ENCODE data around the gene STAT4.

Gene STAT4

DNA sequence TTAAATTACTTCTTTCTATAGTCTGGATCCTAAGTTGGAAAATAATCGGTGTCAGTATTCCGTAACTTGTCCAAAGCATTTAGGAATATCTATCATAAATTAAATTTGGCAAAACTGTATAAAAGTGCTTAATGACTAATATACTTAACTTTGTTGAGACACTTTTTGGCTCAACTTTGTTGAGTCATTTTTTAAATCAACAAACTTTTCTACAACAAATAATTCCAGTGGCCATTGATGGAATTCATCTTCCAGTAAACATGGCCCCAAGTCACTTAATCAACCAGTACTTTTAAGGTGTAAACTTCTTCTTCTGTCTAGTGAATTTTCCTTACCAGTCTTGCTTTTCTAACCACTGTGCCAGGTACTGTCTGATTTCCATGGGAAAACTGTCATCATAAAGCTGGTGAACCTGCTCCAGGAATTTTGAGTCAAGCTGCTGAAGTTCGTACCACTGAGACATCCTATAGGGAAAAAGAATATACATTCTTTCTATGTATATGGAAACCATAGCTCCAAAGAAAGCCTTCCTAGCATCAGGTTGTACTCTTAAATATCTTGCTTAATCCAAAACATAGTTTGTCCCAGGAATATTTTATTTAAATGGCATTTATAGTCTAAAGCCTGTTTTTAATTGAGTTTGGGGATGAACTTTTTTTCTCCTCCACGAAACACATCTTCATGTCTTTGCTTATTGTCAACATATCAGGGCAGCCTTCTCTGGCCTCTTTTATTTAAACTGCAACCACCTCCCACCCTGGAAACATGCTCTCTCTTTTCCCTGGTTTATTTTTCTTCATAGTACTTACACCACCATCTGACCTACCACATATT lies 141.0 kb downstream of the STAT4 start:
- Histone ChIP-seq H3K9me3 (ENCODE audit: control insufficient read depth, insufficient read depth, low read length) (peaks cover 3% of the 10 kb centered on the region), H3F3A (ENCODE audit: control insufficient read depth, insufficient read depth) (no peaks in the 10 kb centered on the region), H3K9me2 (replicated peaks; ENCODE audit: control insufficient read depth, low read length) (no peaks in the 10 kb centered on the region), H3K4me1 (ENCODE audit: control insufficient read depth, low read length) (peaks cover 17% of the 10 kb centered on the region), H3K4me3 (ENCODE audit: low read length) (no peak overlapping the region), H4K20me1 (ENCODE audit: control insufficient read depth, insufficient read depth, low read depth, low read length) (no peaks in the 10 kb centered on the region), H3K4me2 (ENCODE audit: low read length) (no peak overlapping the region), H3K79me2 (ENCODE audit: control insufficient read depth, low read length) (no peaks in the 10 kb centered on the region), H3K27ac (ENCODE audit: low read depth, low read length) (no peak overlapping the region), H3K36me3 (ENCODE audit: control insufficient read depth, low read length) (no peaks in the 10 kb centered on the region), H3K27me3 (ENCODE audit: control insufficient read depth, low read length) (peaks cover 3% of the 10 kb centered on the region; the same call in 1 of the 2 replicates)
- TF ChIP-seq, protein P1, sequence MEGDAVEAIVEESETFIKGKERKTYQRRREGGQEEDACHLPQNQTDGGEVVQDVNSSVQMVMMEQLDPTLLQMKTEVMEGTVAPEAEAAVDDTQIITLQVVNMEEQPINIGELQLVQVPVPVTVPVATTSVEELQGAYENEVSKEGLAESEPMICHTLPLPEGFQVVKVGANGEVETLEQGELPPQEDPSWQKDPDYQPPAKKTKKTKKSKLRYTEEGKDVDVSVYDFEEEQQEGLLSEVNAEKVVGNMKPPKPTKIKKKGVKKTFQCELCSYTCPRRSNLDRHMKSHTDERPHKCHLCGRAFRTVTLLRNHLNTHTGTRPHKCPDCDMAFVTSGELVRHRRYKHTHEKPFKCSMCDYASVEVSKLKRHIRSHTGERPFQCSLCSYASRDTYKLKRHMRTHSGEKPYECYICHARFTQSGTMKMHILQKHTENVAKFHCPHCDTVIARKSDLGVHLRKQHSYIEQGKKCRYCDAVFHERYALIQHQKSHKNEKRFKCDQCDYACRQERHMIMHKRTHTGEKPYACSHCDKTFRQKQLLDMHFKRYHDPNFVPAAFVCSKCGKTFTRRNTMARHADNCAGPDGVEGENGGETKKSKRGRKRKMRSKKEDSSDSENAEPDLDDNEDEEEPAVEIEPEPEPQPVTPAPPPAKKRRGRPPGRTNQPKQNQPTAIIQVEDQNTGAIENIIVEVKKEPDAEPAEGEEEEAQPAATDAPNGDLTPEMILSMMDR (IDR thresholded peaks at IDR 0.05; ENCODE audit: low read depth, low read length, poor library complexity, severe bottlenecking), result no peak
- no peak for TF ChIP-seq EZH2phosphoT487 (IDR thresholded peaks at IDR 0.05; ENCODE audit: borderline replicate concordance, low read length)

GRCh38 chr2:191008286-191008685 lies 142.5 kb downstream of the STAT4 start:
- TF ChIP-seq EZH2phosphoT487 (IDR thresholded peaks at IDR 0.05; ENCODE audit: borderline replicate concordance, low read length), result no peak
- TF ChIP-seq, protein P1 (IDR thresholded peaks at IDR 0.05; ENCODE audit: low read depth, low read length, poor library complexity, severe bottlenecking), result no peak
- H3K27me3 ChIP-seq (ENCODE audit: control insufficient read depth, low read length), result no peaks in the 10 kb centered on the region
- peaks cover 8% of the 10 kb centered on the region for H3K4me1 ChIP-seq (ENCODE audit: control insufficient read depth, low read length)
- no peaks in the 10 kb centered on the region for H3F3A ChIP-seq (ENCODE audit: control insufficient read depth, insufficient read depth)
- H3K9me3 ChIP-seq (ENCODE audit: control insufficient read depth, insufficient read depth, low read length), result no peaks in the 10 kb centered on the region
- H3K27ac ChIP-seq (ENCODE audit: low read depth, low read length), result no peak overlapping the region
- no peaks in the 10 kb centered on the region for H3K36me3 ChIP-seq (ENCODE audit: control insufficient read depth, low read length)
- no peak overlapping the region for H3K4me3 ChIP-seq (ENCODE audit: low read length)
- H3K4me2 ChIP-seq (ENCODE audit: low read length), result no peak overlapping the region
- H3K79me2 ChIP-seq (ENCODE audit: control insufficient read depth, low read length), result no peaks in the 10 kb centered on the region
- H3K9me2 ChIP-seq (replicated peaks; ENCODE audit: control insufficient read depth, low read length), result no peaks in the 10 kb centered on the region
- H4K20me1 ChIP-seq (ENCODE audit: control insufficient read depth, insufficient read depth, low read depth, low read length), result no peaks in the 10 kb centered on the region

DNA sequence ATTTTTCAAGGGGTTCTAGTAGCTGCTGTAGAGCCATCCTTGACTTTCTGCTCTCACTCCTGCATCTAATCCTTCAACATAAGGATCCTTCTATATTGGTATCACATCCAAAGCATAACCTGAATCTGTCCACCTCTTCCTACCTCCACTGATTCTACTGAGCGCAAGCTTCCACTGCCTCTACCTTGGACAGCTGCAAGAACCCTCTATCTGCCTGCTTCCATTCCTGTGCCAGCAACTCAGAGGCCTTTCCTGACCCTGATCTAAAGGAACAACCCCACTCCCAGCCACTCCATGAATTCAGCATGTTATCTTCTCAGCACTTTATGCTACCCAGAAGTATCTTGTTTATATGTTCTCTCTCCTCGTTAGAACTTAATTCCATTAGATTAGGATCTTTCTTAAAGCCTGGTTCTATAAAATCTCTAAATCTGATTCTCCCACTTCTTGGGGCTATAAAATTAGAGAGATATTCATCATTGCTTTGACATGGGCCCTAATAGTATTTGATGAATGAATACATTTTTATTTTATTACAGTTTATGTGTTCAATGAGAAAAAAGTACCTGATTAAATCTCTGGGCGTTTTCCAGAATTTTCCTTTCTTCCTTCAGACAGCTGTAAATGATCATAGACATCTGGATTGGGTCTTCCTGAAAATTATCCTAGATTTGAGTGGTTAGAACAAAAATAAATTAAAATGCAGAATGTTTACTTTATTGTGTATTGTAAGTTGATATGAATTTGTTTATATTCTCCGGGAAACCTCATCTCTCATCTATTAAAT lies 143.6 kb downstream of the STAT4 start:
- H3F3A ChIP-seq (ENCODE audit: control insufficient read depth, insufficient read depth), result no peaks in the 10 kb centered on the region
- no peak overlapping the region for H3K4me3 ChIP-seq (ENCODE audit: low read length)
- no peaks in the 10 kb centered on the region for H3K79me2 ChIP-seq (ENCODE audit: control insufficient read depth, low read length)
- no peaks in the 10 kb centered on the region for H4K20me1 ChIP-seq (ENCODE audit: control insufficient read depth, insufficient read depth, low read depth, low read length)
- H3K36me3 ChIP-seq (ENCODE audit: control insufficient read depth, low read length), result no peaks in the 10 kb centered on the region
- no peaks in the 10 kb centered on the region for H3K27me3 ChIP-seq (ENCODE audit: control insufficient read depth, low read length)
- H3K9me2 ChIP-seq (replicated peaks; ENCODE audit: control insufficient read depth, low read length), result no peaks in the 10 kb centered on the region
- TF ChIP-seq, protein P1 (IDR thresholded peaks at IDR 0.05; ENCODE audit: low read depth, low read length, poor library complexity, severe bottlenecking), result no peak
- TF ChIP-seq EZH2phosphoT487 (IDR thresholded peaks at IDR 0.05; ENCODE audit: borderline replicate concordance, low read length), result no peak
- no peaks in the 10 kb centered on the region for H3K9me3 ChIP-seq (ENCODE audit: control insufficient read depth, insufficient read depth, low read length)
- H3K4me2 ChIP-seq (ENCODE audit: low read length), result no peak overlapping the region
- H3K4me1 ChIP-seq (ENCODE audit: control insufficient read depth, low read length), result 0 out of 2 replicates have a peak, but pooled peaks cover 4% of the 10 kb centered on the region
- no peak overlapping the region for H3K27ac ChIP-seq (ENCODE audit: low read depth, low read length)
